Common myeloid progenitor, CD34-positive (primary cell): ENCODE measurements around the gene RRM1.
A peak's percentile ranks its signal among the peaks of the same experiment; 100 is the strongest.

Experiments used
- CTCF ChIA-PET: fragments of 350-600 bp; sonication (Branson Sonifier 250); formaldehyde crosslinking; loops from one replicate; lab custom pipeline; 2021; ENCODE audit warnings: antibody characterized with exemption; lab: Charles Lee
- POLR2A ChIA-PET: fragments of 350-600 bp; sonication (Branson Sonifier 250); formaldehyde crosslinking; loops from one replicate; lab custom pipeline; 2021; ENCODE audit warnings: antibody characterized with exemption; lab: Charles Lee
- DNase-seq, 3 donors: peaks; one replicate each; pipeline versions ENCODE4 v3.0.0 to v3.0.0-alpha.2; 2013
- H3K27ac ChIP-seq, 2 experiments: 1 replicate in 1 of 2; 2 replicates in 1 of 2; pipeline ENCODE4 v1.7.0; 2013; ENCODE audit warnings: inconsistent platforms in 2 of 2, low read length in 2 of 2, mild to moderate bottlenecking in 2 of 2, low read depth in 1 of 2, moderate library complexity in 1 of 2; ENCODE audit not compliant: severe bottlenecking in 2 of 2, insufficient read depth in 1 of 2, poor library complexity in 1 of 2
- H3K27me3 ChIP-seq, 5 experiments: replicated peaks in 2 of 5; 1 replicate in 3 of 5; 2 replicates in 2 of 5; pipeline versions ENCODE4 v1.6.1 to v1.7.0; 2013; ENCODE audit warnings: low read length in 4 of 5, mild to moderate bottlenecking in 2 of 5, moderate library complexity in 2 of 5, inconsistent platforms in 1 of 5; ENCODE audit not compliant: insufficient read depth in 5 of 5, control insufficient read depth in 4 of 5
- H3K36me3 ChIP-seq, 4 experiments: 1 replicate in 2 of 4; 2 replicates in 2 of 4; pipeline versions ENCODE4 v1.6.1 to v1.7.0; 2013; ENCODE audit warnings: low read length in 3 of 4, control low read depth in 1 of 4, mild to moderate bottlenecking in 1 of 4; ENCODE audit not compliant: control insufficient read depth in 4 of 4, insufficient read depth in 4 of 4
- H3K4me1 ChIP-seq, 4 experiments: 1 replicate in 3 of 4; 2 replicates in 1 of 4; pipeline versions ENCODE4 v1.6.1 to v1.7.1; 2013; ENCODE audit warnings: low read length in 3 of 4, mild to moderate bottlenecking in 3 of 4, control low read depth in 1 of 4, inconsistent platforms in 1 of 4, moderate library complexity in 1 of 4; ENCODE audit not compliant: control insufficient read depth in 4 of 4, insufficient read depth in 4 of 4; ENCODE audit errors: control extremely low read depth in 1 of 4
- H3K4me3 ChIP-seq, 7 experiments: 1 replicate in 4 of 7; 2 replicates in 3 of 7; pipeline versions ENCODE4 v1.5.1 to v1.7.0; 2013; ENCODE audit warnings: mild to moderate bottlenecking in 7 of 7, low read length in 6 of 7, moderate library complexity in 6 of 7, inconsistent platforms in 2 of 7, low read depth in 2 of 7, control low read depth in 1 of 7; ENCODE audit not compliant: insufficient read depth in 4 of 7, control insufficient read depth in 1 of 7; ENCODE audit errors: extremely low read depth in 1 of 7
- H3K9me3 ChIP-seq, 5 experiments: 1 replicate in 4 of 5; 2 replicates in 1 of 5; pipeline versions ENCODE4 v1.6.1 to v1.7.1; 2013; ENCODE audit warnings: low read length in 4 of 5, mild to moderate bottlenecking in 2 of 5, inconsistent platforms in 1 of 5, low read depth in 1 of 5, moderate library complexity in 1 of 5; ENCODE audit not compliant: control insufficient read depth in 4 of 5, insufficient read depth in 2 of 5; ENCODE audit errors: control extremely low read depth in 1 of 5
- WGBS: methylation state at CpG from one replicate; pipeline ENCODE4 v1.1.5; 2013; ENCODE audit not compliant: insufficient coverage; 5-methylcytosine and 5-hydroxymethylcytosine counted together

The RRM1 gene

GRCh38 chr11:4072668-4073285 is 21.8 kb upstream of the RRM1 start:
- WGBS: 0% methylated on average over 2 of the region's 4 CpGs
- POLR2A ChIA-PET: no interaction called here

GRCh38 chr11:4074266-4074665 is 20.3 kb upstream of the RRM1 start:
- Histone ChIP-seq H3K27ac (no peak overlapping the region), H3K4me1 (peaks cover 11 to 25% (median 17%) of the 10 kb centered on the region in 4 experiments), H3K4me3 (no peak overlapping the region), H3K36me3 (peaks cover 10 to 20% (median 16%) of the 10 kb centered on the region in 4 experiments), H3K27me3 (no peaks in the 10 kb centered on the region), H3K9me3 (no peaks in the 10 kb centered on the region)
- ChIA-PET CTCF (interaction anchor here (1.0 to 15.6 kb wide), 18 partner anchors 8 to 265 kb away, joined by 3 to 423 read pairs (median 14); partner anchors contain the start of genes PGAP2, RHOG and STIM1), POLR2A (no interaction called here)
- no peak for DNase-seq
- WGBS: 97% methylated on average over 7 of the region's 7 CpGs

More at GRCh38 chr11:4072668-4073285, 21.8 kb upstream of the RRM1 start:
- H3K27ac ChIP-seq: no peak overlapping the region
- no peak overlapping the region for H3K4me3 ChIP-seq
- CTCF ChIA-PET: interaction anchor here (0.6 to 15.6 kb wide), 67 partner anchors 9 to 359 kb away, joined by 3 to 423 read pairs (median 5); partner anchors contain the start of genes PGAP2, RHOG and STIM1
- no peaks in the 10 kb centered on the region for H3K9me3 ChIP-seq
- peak; percentile 80 to 88 (median 83) for DNase-seq
- no peaks in the 10 kb centered on the region for H3K27me3 ChIP-seq
- peaks cover 10 to 20% (median 15%) of the 10 kb centered on the region in 4 experiments for H3K36me3 ChIP-seq
- peaks cover 13 to 40% (median 30%) of the 10 kb centered on the region in 4 experiments for H3K4me1 ChIP-seq

GRCh38 chr11:4076774-4077173 is 17.8 kb upstream of the RRM1 start:
- DNase-seq: no peak
- Histone ChIP-seq H3K4me1 (peaks cover 4 to 11% (median 8%) of the 10 kb centered on the region in 4 experiments), H3K4me3 (no peak overlapping the region), H3K36me3 (peaks cover 14 to 25% (median 17%) of the 10 kb centered on the region in 4 experiments), H3K9me3 (no peaks in the 10 kb centered on the region), H3K27ac (no peak overlapping the region), H3K27me3 (no peaks in the 10 kb centered on the region)
- ChIA-PET POLR2A (no interaction called here), CTCF (interaction anchor here (15.6 kb wide), 1 partner anchor 230 kb away, joined by 423 read pairs; the partner anchor contains the start of genes RHOG and STIM1)
- no CpG with 5 or more reads among the region's 1 CpG for WGBS

GRCh38 chr11:4083198-4083597 is 11.4 kb upstream of the RRM1 start:
- peaks cover 0 to 14% (median 3%) of the 10 kb centered on the region in 4 experiments for H3K4me1 ChIP-seq
- ChIA-PET POLR2A (no interaction called here), CTCF (interaction anchor here (0.8 to 3.9 kb wide), 7 partner anchors 10 to 274 kb away, joined by 3 to 30 read pairs (median 3); no protein-coding TSS in a partner anchor)
- H3K4me3 ChIP-seq: peak overlapping the region in 1 of 7 experiments; percentile 0
- no peak for DNase-seq
- H3K36me3 ChIP-seq: peaks cover 7 to 61% (median 37%) of the 10 kb centered on the region in 4 experiments
- 93% methylated on average over 8 of the region's 9 CpGs for WGBS
- H3K27me3 ChIP-seq: no peaks in the 10 kb centered on the region
- H3K9me3 ChIP-seq: no peaks in the 10 kb centered on the region
- no peak overlapping the region for H3K27ac ChIP-seq

- H3K4me1 ChIP-seq: peaks cover 0 to 14% (median 3%) of the 10 kb centered on the region in 4 experiments
- POLR2A ChIA-PET: no interaction called here
- H3K27ac ChIP-seq: no peak overlapping the region
- peaks cover 7 to 71% (median 40%) of the 10 kb centered on the region in 4 experiments for H3K36me3 ChIP-seq
- no peaks in the 10 kb centered on the region for H3K9me3 ChIP-seq
- 99% methylated on average over 5 of the region's 12 CpGs for WGBS
- DNase-seq: no peak
- CTCF ChIA-PET: interaction anchor here (0.6 to 3.9 kb wide), 5 partner anchors 11 to 349 kb away, joined by 3 to 30 read pairs (median 3); partner anchors contain the start of gene STIM1
- H3K27me3 ChIP-seq: no peaks in the 10 kb centered on the region
- no peak overlapping the region for H3K4me3 ChIP-seq
Observed at GRCh38 chr11:4084406-4085125, 10.0 kb upstream of the RRM1 start.

- no peak for DNase-seq
- Histone ChIP-seq H3K4me3 (no peak overlapping the region), H3K27me3 (no peaks in the 10 kb centered on the region), H3K9me3 (no peaks in the 10 kb centered on the region), H3K27ac (no peak overlapping the region), H3K36me3 (peaks cover 7 to 81% (median 48%) of the 10 kb centered on the region in 4 experiments), H3K4me1 (peaks cover 0 to 14% (median 3%) of the 10 kb centered on the region in 4 experiments)
- ChIA-PET CTCF (interaction anchor here (0.6 to 3.9 kb wide), 6 partner anchors 12 to 236 kb away, joined by 3 to 30 read pairs (median 3); partner anchors contain the start of gene STIM1), POLR2A (no interaction called here)
Observed at GRCh38 chr11:4085575-4085974, 9.0 kb upstream of the RRM1 start.
